ENCODE measurements around the gene TGFB1I1.

GRCh38 chr16:31458073-31458843 is 13.7 kb upstream of the TGFB1I1 start:
- TF ChIP-seq CTCF (IDR thresholded peaks at IDR 0.05), result no peak
- TF ChIP-seq POLR2A (IDR thresholded peaks at IDR 0.05), result no peak

Measured in lower leg skin (tissue), 3 donors.